Measurements from ENCODE around the gene TSPAN7.

TSPAN7 gene

DNA sequence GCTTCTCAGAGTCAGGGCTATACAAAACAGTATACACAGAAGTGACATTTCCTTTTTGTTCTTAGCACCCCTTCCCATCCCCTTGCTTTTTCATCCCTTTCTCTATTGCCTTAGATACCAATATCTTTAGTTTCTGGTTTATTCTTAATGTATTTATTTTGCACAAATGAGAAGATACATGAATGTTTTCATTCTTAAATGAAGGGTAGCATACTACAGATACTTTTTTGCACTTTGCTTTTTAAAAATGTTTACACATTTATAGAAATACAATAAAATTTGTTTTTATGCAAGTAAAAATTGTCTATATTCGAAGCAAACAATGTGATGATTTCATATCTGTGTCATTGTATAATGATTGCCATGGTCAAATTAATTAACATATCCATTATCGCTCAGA, 33.1 kb downstream of the TSPAN7 start:
- H3K9ac ChIP-seq (ENCODE audit: low read length in 2 of 2): no peak overlapping the region
- H3K36me3 ChIP-seq (ENCODE audit: control insufficient read depth in 2 of 2, insufficient read depth in 2 of 2, low read length in 2 of 2): no peaks in the 10 kb centered on the region

DNA sequence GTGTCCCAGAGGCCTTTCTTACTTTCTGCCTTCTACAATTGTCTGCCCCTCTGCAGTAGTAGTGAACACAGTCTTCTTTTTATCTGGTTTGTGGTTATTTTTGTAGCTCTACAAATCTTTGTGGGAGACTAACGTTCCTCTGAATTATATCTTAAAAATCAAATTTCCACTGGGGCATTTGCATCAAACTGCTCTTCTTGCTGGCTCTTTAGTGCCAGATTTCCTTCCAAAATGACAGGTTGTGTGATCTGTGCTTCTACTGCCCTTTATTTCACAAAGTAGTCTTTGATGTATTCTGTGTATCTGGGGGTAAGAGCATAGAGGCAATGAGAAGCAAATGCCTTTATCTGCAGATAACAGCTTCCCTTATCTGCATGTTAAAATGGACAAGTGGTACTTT, 34.5 kb downstream of the TSPAN7 start:
- H3K36me3 ChIP-seq (ENCODE audit: control insufficient read depth in 2 of 2, insufficient read depth in 2 of 2, low read length in 2 of 2): no peaks in the 10 kb centered on the region
- no peaks in the 10 kb centered on the region for H3K9me3 ChIP-seq (ENCODE audit: control insufficient read depth in 2 of 2, low read length in 2 of 2)
- H3K9ac ChIP-seq (ENCODE audit: low read length in 2 of 2): no peak overlapping the region
- no peaks in the 10 kb centered on the region for H3K4me1 ChIP-seq (ENCODE audit: control insufficient read depth, insufficient read depth, low read length)
- H3K27ac ChIP-seq (ENCODE audit: low read length): no peak overlapping the region
- no peaks in the 10 kb centered on the region for H3K27me3 ChIP-seq (ENCODE audit: control insufficient read depth in 1 of 2, insufficient read depth in 2 of 2, low read length in 2 of 2)
- H3K4me3 ChIP-seq (ENCODE audit: low read length in 2 of 2): no peak overlapping the region

More for the DNA sequence above, 33.1 kb downstream of the TSPAN7 start:
- no peaks in the 10 kb centered on the region for H3K9me3 ChIP-seq (ENCODE audit: control insufficient read depth in 2 of 2, low read length in 2 of 2)
- H3K4me3 ChIP-seq (ENCODE audit: low read length in 2 of 2): no peak overlapping the region
- no peaks in the 10 kb centered on the region for H3K27me3 ChIP-seq (ENCODE audit: control insufficient read depth in 1 of 2, insufficient read depth in 2 of 2, low read length in 2 of 2)
- H3K27ac ChIP-seq (ENCODE audit: low read length): no peak overlapping the region
- H3K4me1 ChIP-seq (ENCODE audit: control insufficient read depth, insufficient read depth, low read length): no peaks in the 10 kb centered on the region

DNA sequence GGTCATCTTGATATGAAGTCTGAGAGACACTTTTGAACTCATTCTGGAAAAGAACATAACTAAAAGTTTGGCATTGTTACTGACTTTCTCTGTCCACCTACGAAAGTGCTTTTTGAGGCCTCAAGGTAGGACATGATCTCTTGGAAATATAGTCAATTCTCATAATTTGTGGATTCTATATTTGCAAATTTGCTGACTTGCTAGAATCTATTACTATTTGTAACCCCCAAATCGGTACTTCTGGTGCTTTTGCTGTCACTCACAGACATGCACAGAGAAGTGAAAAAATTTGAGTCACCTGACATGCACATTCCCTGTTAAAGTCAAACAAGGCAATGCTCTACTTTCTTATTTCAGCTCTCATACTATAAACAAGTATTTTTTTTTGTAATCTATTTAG, 35.6 kb downstream of the TSPAN7 start:
- H3K9me3 ChIP-seq (ENCODE audit: control insufficient read depth in 2 of 2, low read length in 2 of 2): no peaks in the 10 kb centered on the region
- H3K4me3 ChIP-seq (ENCODE audit: low read length in 2 of 2): no peak overlapping the region
- H3K9ac ChIP-seq (ENCODE audit: low read length in 2 of 2): no peak overlapping the region
- no peaks in the 10 kb centered on the region for H3K36me3 ChIP-seq (ENCODE audit: control insufficient read depth in 2 of 2, insufficient read depth in 2 of 2, low read length in 2 of 2)
- H3K4me1 ChIP-seq (ENCODE audit: control insufficient read depth, insufficient read depth, low read length): no peaks in the 10 kb centered on the region
- H3K27ac ChIP-seq (ENCODE audit: low read length): no peak overlapping the region
- H3K27me3 ChIP-seq (ENCODE audit: control insufficient read depth in 1 of 2, insufficient read depth in 2 of 2, low read length in 2 of 2): no peaks in the 10 kb centered on the region

DNA sequence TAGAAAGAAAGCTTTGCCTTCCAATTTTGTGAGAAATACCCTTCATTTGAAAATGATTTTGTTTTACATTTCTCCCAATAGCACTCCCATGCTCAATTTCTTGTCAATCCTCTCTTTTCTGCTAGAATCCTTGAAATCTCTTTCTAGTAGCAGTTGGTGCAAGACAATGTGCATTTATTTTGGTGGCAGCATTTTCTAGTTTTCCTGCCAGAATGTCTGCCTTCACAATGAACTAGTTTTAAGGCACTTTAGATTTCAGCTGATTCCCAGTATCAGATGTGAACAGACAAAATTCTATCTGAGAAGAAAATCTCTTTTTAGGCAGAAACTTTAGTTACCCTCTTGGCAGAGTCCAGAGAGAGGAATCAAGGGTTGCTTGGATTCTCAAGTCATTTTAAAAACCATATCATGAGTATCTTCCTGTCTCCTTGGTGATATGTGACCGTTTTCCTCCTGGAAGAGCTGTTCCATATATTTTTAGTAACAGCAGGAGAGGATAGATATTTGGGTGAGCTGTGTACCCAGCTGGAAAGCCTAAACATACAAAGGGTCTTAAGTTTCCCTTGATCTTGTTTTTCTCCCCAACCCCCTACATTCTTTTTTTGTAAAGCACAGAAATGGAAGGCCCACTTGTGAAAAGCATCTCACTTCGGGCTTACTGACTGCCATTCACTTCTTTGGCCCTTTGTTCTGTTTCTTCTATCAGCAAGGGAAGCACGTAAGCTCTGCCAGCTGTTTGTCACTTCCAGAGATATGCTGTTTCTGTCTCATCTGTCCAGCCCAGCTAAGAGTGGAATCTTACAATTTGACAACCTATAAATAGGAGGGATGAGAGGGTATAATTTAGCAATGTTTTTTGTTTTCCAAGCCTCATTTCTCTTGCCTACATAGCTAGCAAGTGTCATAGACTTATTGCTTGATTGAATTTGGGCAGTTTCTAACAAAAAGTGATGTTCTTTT, 38.7 kb downstream of the TSPAN7 start:
- no peaks in the 10 kb centered on the region for H3K4me1 ChIP-seq (ENCODE audit: control insufficient read depth, insufficient read depth, low read length)
- H3K27me3 ChIP-seq (ENCODE audit: control insufficient read depth in 1 of 2, insufficient read depth in 2 of 2, low read length in 2 of 2): no peaks in the 10 kb centered on the region
- no peak overlapping the region for H3K9ac ChIP-seq (ENCODE audit: low read length in 2 of 2)
- no peak overlapping the region for H3K27ac ChIP-seq (ENCODE audit: low read length)
- H3K9me3 ChIP-seq (ENCODE audit: control insufficient read depth in 2 of 2, low read length in 2 of 2): no peaks in the 10 kb centered on the region
- no peak overlapping the region for H3K4me3 ChIP-seq (ENCODE audit: low read length in 2 of 2)
- no peaks in the 10 kb centered on the region for H3K36me3 ChIP-seq (ENCODE audit: control insufficient read depth in 2 of 2, insufficient read depth in 2 of 2, low read length in 2 of 2)

DNA sequence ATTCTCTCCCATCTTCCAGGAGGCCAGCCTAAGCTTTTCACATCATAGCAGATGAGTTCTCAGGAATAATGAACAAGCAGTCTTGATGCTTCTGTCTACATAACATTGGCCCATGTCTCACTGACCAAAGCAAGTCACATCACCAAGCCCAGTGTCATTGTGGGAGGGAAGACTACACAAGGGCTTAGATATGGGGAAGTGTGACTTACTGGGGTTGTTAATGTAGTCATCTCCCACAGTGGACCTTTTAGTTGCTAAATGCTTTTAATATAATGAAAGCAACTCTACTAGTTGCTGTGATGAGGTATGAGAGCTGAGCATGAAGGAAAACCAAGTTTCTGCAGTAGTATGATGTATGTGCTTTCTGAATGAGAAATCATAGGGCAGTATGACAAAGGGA, 40.5 kb downstream of the TSPAN7 start:
- Histone ChIP-seq H3K27me3 (ENCODE audit: control insufficient read depth in 1 of 2, insufficient read depth in 2 of 2, low read length in 2 of 2) (no peaks in the 10 kb centered on the region), H3K4me3 (ENCODE audit: low read length in 2 of 2) (no peak overlapping the region), H3K9ac (ENCODE audit: low read length in 2 of 2) (no peak overlapping the region), H3K4me1 (ENCODE audit: control insufficient read depth, insufficient read depth, low read length) (no peaks in the 10 kb centered on the region), H3K36me3 (ENCODE audit: control insufficient read depth in 2 of 2, insufficient read depth in 2 of 2, low read length in 2 of 2) (no peaks in the 10 kb centered on the region), H3K27ac (ENCODE audit: low read length) (no peak overlapping the region), H3K9me3 (ENCODE audit: control insufficient read depth in 2 of 2, low read length in 2 of 2) (no peaks in the 10 kb centered on the region)

- Histone ChIP-seq H3K4me3 (ENCODE audit: low read length in 2 of 2) (no peak overlapping the region), H3K4me1 (ENCODE audit: control insufficient read depth, insufficient read depth, low read length) (no peaks in the 10 kb centered on the region), H3K36me3 (ENCODE audit: control insufficient read depth in 2 of 2, insufficient read depth in 2 of 2, low read length in 2 of 2) (no peaks in the 10 kb centered on the region), H3K9ac (ENCODE audit: low read length in 2 of 2) (no peak overlapping the region), H3K27ac (ENCODE audit: low read length) (no peak overlapping the region), H3K9me3 (ENCODE audit: control insufficient read depth in 2 of 2, low read length in 2 of 2) (no peaks in the 10 kb centered on the region), H3K27me3 (ENCODE audit: control insufficient read depth in 1 of 2, insufficient read depth in 2 of 2, low read length in 2 of 2) (no peaks in the 10 kb centered on the region)
Observed at GRCh38 chrX:38606821-38607220, 45.5 kb downstream of the TSPAN7 start.

- no peak overlapping the region for H3K4me3 ChIP-seq (ENCODE audit: low read length in 2 of 2)
- H3K27me3 ChIP-seq (ENCODE audit: control insufficient read depth in 1 of 2, insufficient read depth in 2 of 2, low read length in 2 of 2): no peaks in the 10 kb centered on the region
- H3K27ac ChIP-seq (ENCODE audit: low read length): no peak overlapping the region
- H3K9ac ChIP-seq (ENCODE audit: low read length in 2 of 2): no peak overlapping the region
- no peaks in the 10 kb centered on the region for H3K4me1 ChIP-seq (ENCODE audit: control insufficient read depth, insufficient read depth, low read length)
- H3K9me3 ChIP-seq (ENCODE audit: control insufficient read depth in 2 of 2, low read length in 2 of 2): no peaks in the 10 kb centered on the region
- H3K36me3 ChIP-seq (ENCODE audit: control insufficient read depth in 2 of 2, insufficient read depth in 2 of 2, low read length in 2 of 2): no peaks in the 10 kb centered on the region
Observed at GRCh38 chrX:38607976-38608375, 46.6 kb downstream of the TSPAN7 start.

- Histone ChIP-seq H3K4me3 (ENCODE audit: low read length in 2 of 2) (no peak overlapping the region), H3K36me3 (ENCODE audit: control insufficient read depth in 2 of 2, insufficient read depth in 2 of 2, low read length in 2 of 2) (no peaks in the 10 kb centered on the region), H3K27ac (ENCODE audit: low read length) (no peak overlapping the region), H3K4me1 (ENCODE audit: control insufficient read depth, insufficient read depth, low read length) (no peaks in the 10 kb centered on the region), H3K27me3 (ENCODE audit: control insufficient read depth in 1 of 2, insufficient read depth in 2 of 2, low read length in 2 of 2) (peaks cover 0 to 5% of the 10 kb centered on the region in 2 donors), H3K9ac (ENCODE audit: low read length in 2 of 2) (no peak overlapping the region), H3K9me3 (ENCODE audit: control insufficient read depth in 2 of 2, low read length in 2 of 2) (no peaks in the 10 kb centered on the region)
Observed at GRCh38 chrX:38610849-38611248, 49.5 kb downstream of the TSPAN7 start.

DNA sequence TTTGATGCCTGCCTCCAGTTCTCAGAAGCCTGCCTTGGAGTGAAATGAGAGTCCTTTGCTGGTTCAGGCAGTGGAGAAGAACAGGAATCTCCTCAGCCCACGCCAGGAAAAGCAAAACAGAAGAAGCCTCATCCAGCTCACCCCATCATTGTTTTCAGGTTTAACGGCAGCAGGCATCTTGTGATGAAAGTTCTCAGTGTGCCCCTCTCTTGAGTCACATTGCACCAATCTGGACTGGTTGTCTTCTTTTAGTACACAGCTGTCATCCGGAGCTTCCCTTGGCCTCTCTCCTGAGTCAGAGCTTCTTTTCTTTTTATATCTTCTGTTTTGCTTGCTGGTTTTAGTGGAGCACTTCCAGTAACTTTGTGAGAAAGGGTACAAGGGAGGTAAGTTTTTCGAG, 50.9 kb downstream of the TSPAN7 start:
- Histone ChIP-seq H3K4me1 (ENCODE audit: control insufficient read depth, insufficient read depth, low read length) (no peaks in the 10 kb centered on the region), H3K4me3 (ENCODE audit: low read length in 2 of 2) (no peak overlapping the region), H3K9ac (ENCODE audit: low read length in 2 of 2) (no peak overlapping the region), H3K27me3 (ENCODE audit: control insufficient read depth in 1 of 2, insufficient read depth in 2 of 2, low read length in 2 of 2) (peaks cover 0 to 8% of the 10 kb centered on the region in 2 donors), H3K9me3 (ENCODE audit: control insufficient read depth in 2 of 2, low read length in 2 of 2) (no peaks in the 10 kb centered on the region), H3K27ac (ENCODE audit: low read length) (no peak overlapping the region), H3K36me3 (ENCODE audit: control insufficient read depth in 2 of 2, insufficient read depth in 2 of 2, low read length in 2 of 2) (no peaks in the 10 kb centered on the region)

DNA sequence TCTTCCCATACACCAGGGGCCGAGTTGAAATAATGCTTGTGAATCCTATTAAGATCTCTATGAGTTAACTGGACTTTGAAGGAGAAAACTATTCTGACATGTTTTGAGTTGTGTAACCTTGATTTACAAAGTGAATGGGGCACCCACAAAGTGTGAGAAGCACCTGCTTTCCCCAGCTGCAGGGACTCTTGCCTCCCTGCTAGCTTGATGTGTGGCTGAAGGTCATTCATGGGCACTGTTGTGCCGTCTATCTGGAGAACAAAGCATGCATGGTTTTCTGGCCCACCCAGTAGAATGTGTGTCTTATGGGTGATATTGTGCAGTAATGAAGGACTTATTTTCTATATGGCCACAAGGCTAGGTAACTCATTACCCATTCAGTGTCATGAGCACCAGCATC, 53.1 kb downstream of the TSPAN7 start:
- H3K4me3 ChIP-seq (ENCODE audit: low read length in 2 of 2): no peak overlapping the region
- H3K36me3 ChIP-seq (ENCODE audit: control insufficient read depth in 2 of 2, insufficient read depth in 2 of 2, low read length in 2 of 2): no peaks in the 10 kb centered on the region
- H3K9me3 ChIP-seq (ENCODE audit: control insufficient read depth in 2 of 2, low read length in 2 of 2): no peaks in the 10 kb centered on the region
- H3K4me1 ChIP-seq (ENCODE audit: control insufficient read depth, insufficient read depth, low read length): no peaks in the 10 kb centered on the region
- no peak overlapping the region for H3K27ac ChIP-seq (ENCODE audit: low read length)
- H3K9ac ChIP-seq (ENCODE audit: low read length in 2 of 2): no peak overlapping the region
- H3K27me3 ChIP-seq (ENCODE audit: control insufficient read depth in 1 of 2, insufficient read depth in 2 of 2, low read length in 2 of 2): peaks cover 0 to 8% of the 10 kb centered on the region in 2 donors

DNA sequence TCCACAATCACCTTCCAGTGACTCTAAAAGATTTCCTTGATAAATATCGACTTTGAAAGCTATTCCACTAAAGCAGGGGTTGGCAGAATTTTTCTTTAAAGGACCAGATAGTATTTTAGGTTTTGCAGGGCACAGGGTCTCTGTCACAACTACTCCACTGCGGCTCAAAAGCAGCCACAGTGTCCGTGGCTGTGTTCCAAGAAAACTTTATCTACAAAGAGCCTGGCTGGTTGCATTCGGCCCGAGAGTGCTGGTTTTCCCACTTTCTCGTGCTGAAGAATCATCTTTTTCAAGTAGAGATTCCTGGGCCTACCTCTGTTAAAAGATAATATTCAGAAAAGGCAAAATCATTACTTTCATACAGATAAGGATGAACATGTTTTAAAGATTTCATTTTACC, 55.6 kb downstream of the TSPAN7 start:
- no peak overlapping the region for H3K4me3 ChIP-seq (ENCODE audit: low read length in 2 of 2)
- no peaks in the 10 kb centered on the region for H3K9me3 ChIP-seq (ENCODE audit: control insufficient read depth in 2 of 2, low read length in 2 of 2)
- H3K9ac ChIP-seq (ENCODE audit: low read length in 2 of 2): no peak overlapping the region
- H3K27me3 ChIP-seq (ENCODE audit: control insufficient read depth in 1 of 2, insufficient read depth in 2 of 2, low read length in 2 of 2): peaks cover 0 to 10% of the 10 kb centered on the region in 2 donors
- H3K4me1 ChIP-seq (ENCODE audit: control insufficient read depth, insufficient read depth, low read length): no peaks in the 10 kb centered on the region
- H3K36me3 ChIP-seq (ENCODE audit: control insufficient read depth in 2 of 2, insufficient read depth in 2 of 2, low read length in 2 of 2): no peaks in the 10 kb centered on the region
- H3K27ac ChIP-seq (ENCODE audit: low read length): no peak overlapping the region

All from stomach smooth muscle (tissue), 2 donors.